Prostate gland (tissue), 2 donors: ENCODE measurements around the gene SUSD3.

Experiments used
- POLR2AphosphoS5 ChIP-seq: sonication (generic); formaldehyde crosslinking; IDR thresholded peaks from one replicate; pipeline ENCODE4 v1.6.1; 2017; ENCODE audit warnings: antibody characterized with exemption
- TF ChIP-seq, protein P1 (sequence below), 4 experiments: fragments of 200-600 bp in 2 of 4; fragments of 450-650 bp in 2 of 4; sonication (generic) in 2 of 4; IDR thresholded peaks; 1 replicate in 3 of 4; 2 replicates in 1 of 4; pipeline ENCODE4 v1.5.1; 2016 to 2019; ENCODE audit warnings: antibody characterized with exemption in 4 of 4, mild to moderate bottlenecking in 2 of 4, moderate library complexity in 2 of 4

DNA sequence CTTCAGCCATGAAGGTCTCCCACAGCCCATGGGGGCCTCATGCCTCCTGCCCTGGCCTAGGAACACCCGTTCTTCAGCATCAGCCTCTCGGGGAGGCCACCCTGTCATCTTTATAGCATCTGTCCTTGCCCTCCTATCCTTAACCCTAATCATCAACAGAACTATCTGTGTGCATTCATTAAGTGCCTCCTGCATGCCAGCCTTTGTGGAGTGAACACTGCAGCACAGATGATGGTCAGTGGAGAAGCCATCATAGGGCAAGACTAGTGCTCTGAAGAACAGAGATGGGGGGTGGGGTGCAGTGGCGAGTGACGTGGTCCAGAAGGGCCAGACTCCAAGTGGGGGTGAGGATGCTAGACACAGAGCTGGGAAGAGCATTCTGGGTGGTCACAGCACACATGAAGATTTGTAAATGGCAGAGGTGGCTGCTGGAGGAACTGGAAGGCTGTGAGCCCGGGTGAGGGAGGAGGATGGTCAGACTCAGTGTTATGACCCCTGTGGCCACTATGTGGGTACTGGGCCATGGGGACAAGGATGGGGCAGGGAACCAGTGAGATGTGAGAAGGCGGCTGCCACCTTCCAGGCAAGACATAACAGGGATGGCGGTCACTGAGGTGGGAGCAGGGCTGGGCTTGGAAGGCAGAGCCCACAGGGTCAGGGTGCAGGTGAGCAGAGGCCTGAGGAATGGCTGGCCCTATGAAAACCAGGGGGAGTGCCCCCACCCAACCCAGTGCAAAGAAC, 33.9 kb downstream of the SUSD3 start:
- TF ChIP-seq, protein P1, sequence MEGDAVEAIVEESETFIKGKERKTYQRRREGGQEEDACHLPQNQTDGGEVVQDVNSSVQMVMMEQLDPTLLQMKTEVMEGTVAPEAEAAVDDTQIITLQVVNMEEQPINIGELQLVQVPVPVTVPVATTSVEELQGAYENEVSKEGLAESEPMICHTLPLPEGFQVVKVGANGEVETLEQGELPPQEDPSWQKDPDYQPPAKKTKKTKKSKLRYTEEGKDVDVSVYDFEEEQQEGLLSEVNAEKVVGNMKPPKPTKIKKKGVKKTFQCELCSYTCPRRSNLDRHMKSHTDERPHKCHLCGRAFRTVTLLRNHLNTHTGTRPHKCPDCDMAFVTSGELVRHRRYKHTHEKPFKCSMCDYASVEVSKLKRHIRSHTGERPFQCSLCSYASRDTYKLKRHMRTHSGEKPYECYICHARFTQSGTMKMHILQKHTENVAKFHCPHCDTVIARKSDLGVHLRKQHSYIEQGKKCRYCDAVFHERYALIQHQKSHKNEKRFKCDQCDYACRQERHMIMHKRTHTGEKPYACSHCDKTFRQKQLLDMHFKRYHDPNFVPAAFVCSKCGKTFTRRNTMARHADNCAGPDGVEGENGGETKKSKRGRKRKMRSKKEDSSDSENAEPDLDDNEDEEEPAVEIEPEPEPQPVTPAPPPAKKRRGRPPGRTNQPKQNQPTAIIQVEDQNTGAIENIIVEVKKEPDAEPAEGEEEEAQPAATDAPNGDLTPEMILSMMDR (IDR thresholded peaks at IDR 0.05), result no peak
- TF ChIP-seq POLR2AphosphoS5, result no peak
